Peyer's patch (tissue), 4 donors: ENCODE results near the gene CFAP70.

Experiments
- POLR2A ChIP-seq, 2 donors: fragments of 450-650 bp; IDR thresholded peaks; one replicate each; pipeline ENCODE4 v1.5.1; 2017; ENCODE audit warnings: antibody characterized with exemption in 2 of 2, mild to moderate bottlenecking in 2 of 2, moderate library complexity in 2 of 2
- TF ChIP-seq, protein P1 (sequence below), 6 experiments: fragments of 450-650 bp in 4 of 6; fragments of 200-600 bp in 2 of 6; sonication (generic) in 1 of 6; IDR thresholded peaks; one replicate each; pipeline ENCODE4 v1.5.1; 2017 to 2019; ENCODE audit warnings: antibody characterized with exemption in 6 of 6, mild to moderate bottlenecking in 3 of 6, moderate library complexity in 1 of 6

DNA sequence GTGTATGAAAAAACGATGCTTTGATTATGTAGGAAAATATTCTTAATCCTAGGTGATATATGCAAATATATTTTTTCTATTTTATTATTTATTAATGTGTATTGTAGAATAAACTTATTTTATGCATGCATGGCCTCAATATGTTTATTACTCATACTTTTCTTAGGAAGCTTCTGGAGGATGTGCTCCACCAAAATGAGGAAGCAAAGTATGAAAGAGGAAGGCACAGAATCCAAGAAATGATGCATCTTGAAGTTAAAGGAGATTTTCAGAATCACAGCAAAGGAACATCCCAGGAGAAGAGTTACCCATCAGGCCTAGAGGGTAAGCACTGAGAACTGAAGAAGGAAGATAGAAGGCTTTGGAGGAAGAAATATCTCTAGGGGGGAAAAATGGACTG lies 71.2 kb downstream of the CFAP70 start:
- TF ChIP-seq, protein P1, sequence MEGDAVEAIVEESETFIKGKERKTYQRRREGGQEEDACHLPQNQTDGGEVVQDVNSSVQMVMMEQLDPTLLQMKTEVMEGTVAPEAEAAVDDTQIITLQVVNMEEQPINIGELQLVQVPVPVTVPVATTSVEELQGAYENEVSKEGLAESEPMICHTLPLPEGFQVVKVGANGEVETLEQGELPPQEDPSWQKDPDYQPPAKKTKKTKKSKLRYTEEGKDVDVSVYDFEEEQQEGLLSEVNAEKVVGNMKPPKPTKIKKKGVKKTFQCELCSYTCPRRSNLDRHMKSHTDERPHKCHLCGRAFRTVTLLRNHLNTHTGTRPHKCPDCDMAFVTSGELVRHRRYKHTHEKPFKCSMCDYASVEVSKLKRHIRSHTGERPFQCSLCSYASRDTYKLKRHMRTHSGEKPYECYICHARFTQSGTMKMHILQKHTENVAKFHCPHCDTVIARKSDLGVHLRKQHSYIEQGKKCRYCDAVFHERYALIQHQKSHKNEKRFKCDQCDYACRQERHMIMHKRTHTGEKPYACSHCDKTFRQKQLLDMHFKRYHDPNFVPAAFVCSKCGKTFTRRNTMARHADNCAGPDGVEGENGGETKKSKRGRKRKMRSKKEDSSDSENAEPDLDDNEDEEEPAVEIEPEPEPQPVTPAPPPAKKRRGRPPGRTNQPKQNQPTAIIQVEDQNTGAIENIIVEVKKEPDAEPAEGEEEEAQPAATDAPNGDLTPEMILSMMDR (IDR thresholded peaks at IDR 0.05) = no peak
- TF ChIP-seq POLR2A (IDR thresholded peaks at IDR 0.05) = no peak
